Retinal pigment epithelial cell (primary cell): Measurements from ENCODE around the gene MPIG6B.

Source experiments
- DNase-seq: peaks from one replicate; pipeline ENCODE4 v3.0.0-alpha.2; 2010; ENCODE audit warnings: low read depth
- H3K4me3 ChIP-seq: 2 replicates; pipeline ENCODE4 v1.5.1; 2011; ENCODE audit warnings: mild to moderate bottlenecking, low read length, control low read depth, moderate library complexity
- TF ChIP-seq, protein P1 (sequence below): conservative IDR thresholded peaks from 2 replicates; pipeline ENCODE4 v1.5.1; 2011; ENCODE audit warnings: low read depth, low read length, control low read depth, inconsistent platforms

Gene MPIG6B

DNA sequence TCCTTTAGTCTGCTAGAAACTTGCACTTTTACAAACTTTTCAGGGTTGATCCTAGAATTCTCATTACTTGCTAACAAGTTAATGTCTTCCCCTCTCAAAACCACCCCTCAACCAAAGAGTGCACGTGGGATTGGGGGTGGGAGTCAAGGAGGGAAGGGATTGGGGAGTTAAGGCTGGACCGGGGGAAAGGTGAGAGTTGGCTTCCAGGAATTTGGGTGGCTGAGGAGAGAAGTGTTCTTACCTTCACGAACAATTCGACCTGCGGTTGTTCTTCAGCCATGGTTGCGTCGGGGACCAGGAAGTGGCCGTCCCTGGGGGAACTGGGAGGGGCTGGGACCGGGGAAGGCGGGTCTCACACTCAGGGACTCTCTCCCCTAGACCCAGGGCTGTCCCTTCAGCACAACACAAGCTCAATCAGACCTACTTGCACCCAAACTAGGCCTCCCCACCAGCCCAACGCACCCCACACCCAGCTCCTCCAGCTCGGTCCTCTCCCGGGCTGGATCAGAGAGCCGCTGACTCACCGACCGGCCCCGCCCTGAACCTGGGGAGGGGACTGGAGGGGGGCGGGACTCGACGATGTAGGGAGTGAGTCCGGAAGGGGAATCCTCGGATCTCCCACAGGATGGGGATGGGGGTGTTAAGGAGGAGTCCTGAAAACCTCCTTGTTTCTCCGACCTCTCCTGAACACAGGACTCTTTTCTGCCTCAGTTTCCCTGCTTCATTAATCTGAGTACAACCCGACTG is 13.0 kb downstream of the MPIG6B start, which contains the start of gene CLIC1:
Gene CLIC1 (minus strand): TSS at position 510 of the 747 bp plus-strand sequence. CDS start 230 bp downstream, at position 280.
- TF ChIP-seq, protein P1, sequence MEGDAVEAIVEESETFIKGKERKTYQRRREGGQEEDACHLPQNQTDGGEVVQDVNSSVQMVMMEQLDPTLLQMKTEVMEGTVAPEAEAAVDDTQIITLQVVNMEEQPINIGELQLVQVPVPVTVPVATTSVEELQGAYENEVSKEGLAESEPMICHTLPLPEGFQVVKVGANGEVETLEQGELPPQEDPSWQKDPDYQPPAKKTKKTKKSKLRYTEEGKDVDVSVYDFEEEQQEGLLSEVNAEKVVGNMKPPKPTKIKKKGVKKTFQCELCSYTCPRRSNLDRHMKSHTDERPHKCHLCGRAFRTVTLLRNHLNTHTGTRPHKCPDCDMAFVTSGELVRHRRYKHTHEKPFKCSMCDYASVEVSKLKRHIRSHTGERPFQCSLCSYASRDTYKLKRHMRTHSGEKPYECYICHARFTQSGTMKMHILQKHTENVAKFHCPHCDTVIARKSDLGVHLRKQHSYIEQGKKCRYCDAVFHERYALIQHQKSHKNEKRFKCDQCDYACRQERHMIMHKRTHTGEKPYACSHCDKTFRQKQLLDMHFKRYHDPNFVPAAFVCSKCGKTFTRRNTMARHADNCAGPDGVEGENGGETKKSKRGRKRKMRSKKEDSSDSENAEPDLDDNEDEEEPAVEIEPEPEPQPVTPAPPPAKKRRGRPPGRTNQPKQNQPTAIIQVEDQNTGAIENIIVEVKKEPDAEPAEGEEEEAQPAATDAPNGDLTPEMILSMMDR: no peak
- DNase-seq: no peak
- peak within 1 kb of the TSS; percentile 81 for H3K4me3 ChIP-seq

DNA sequence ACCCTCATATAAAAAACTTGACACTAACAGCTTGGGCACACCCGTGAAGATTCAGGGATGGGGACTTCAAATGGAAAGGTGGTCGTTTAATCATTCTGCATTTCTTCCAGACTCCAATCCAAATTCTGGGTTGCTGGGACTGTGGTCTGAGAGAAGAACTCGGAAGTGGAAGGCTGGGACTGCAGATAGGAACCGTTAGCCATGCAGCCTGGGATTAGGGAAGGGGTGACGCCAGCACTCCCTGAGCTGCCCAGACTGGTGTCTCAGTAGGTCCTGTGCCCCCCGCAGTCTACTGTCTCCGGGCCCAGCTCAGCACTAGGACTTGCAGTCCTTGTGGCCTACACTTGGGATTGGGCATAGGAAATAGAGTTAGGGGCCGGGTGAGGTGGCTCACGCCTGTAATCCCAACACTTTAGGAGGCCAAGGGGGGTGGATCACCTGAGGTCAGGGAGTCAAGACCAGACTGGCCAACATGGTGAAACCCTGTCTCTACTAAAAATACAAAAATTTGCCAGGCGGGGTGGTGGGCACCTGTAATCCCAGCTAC is 13.7 kb downstream of the MPIG6B start:
- H3K4me3 ChIP-seq: peak overlapping the region; percentile 81
- no peak for DNase-seq
- TF ChIP-seq, protein P1: no peak

GRCh38 chr6:31737315-31737990 is 14.3 kb downstream of the MPIG6B start:
- H3K4me3 ChIP-seq: peak overlapping the region; percentile 1
- DNase-seq: no peak
- TF ChIP-seq, protein P1: no peak

- no peak overlapping the region for H3K4me3 ChIP-seq
- TF ChIP-seq, protein P1: peak; percentile 41
- no peak for DNase-seq
Measured at GRCh38 chr6:31737991-31738979, 15.1 kb downstream of the MPIG6B start.

GRCh38 chr6:31739639-31740396 is 16.6 kb downstream of the MPIG6B start, which contains the start of gene MSH5:
MSH5 (plus strand) TSS chr6:31740005; CDS start chr6:31740467, 462 bp downstream.
- peak; percentile 96 for DNase-seq
- H3K4me3 ChIP-seq: peak within 1 kb of the TSS; percentile 87
- TF ChIP-seq, protein P1: no peak
